HepG2 (cell line): ENCODE results near the gene SESN1. TPM values are rescaled to one million over a fixed set of nuclear protein-coding genes. Genes with fewer than 3 reads are reported as not detected.
A peak's percentile ranks its signal among the peaks of the same experiment; 100 is the strongest.

ENCODE experiments used
- ATAC-seq: fragments of 200-7000 bp; cut with Tn5 transposase; 3 replicates; pipeline ENCODE4 v1.9.1; 2020; ENCODE audit warnings: mild to moderate bottlenecking, moderate library complexity
- BruUV-seq: library from RNA; stranded (reverse); fragments of 400-500 nt; replicated peaks from 2 replicates; lab custom pipeline; 2021; lab: Mats Ljungman, UMichigan
- CTCF ChIA-PET: fragments of 300-600 bp; formaldehyde crosslinking; extraction: SDS; loops from one replicate; lab custom pipeline; 2021; ENCODE audit warnings: low total read pairs, inconsistent platforms, low intra/inter-chr PET ratio; lab: Yijun Ruan, JAX
- POLR2A ChIA-PET: fragments of 350-600 bp; sonication (Branson Sonifier 250); formaldehyde crosslinking; loops from one replicate; lab custom pipeline; 2020; ENCODE audit warnings: antibody characterized with exemption, inconsistent platforms; lab: Yijun Ruan, JAX
- DNase-seq: peaks from one replicate; pipeline ENCODE4 v3.0.0-alpha.2; 2015; ENCODE audit warnings: low spot score
- FAIRE-seq: peaks from 3 replicates; lab custom pipeline; 2011; peaks lifted over from hg19 to GRCh38; lab: Jason Lieb, UNC
- H2AFZ ChIP-seq: one replicate; pipeline ENCODE4 v1.6.1; 2011; ENCODE audit warnings: low read length, inconsistent platforms
- H3K27ac ChIP-seq: fragments of 300-600 bp; 3 replicates; pipeline ENCODE4 v1.8.0; 2011; ENCODE audit warnings: mixed run types, mild to moderate bottlenecking, mixed read lengths, low read length, inconsistent platforms; ENCODE audit not compliant: insufficient read depth; ENCODE audit errors: extremely low read length
- H3K27me3 ChIP-seq, 2 experiments: fragments of 200-600 bp in 1 of 2; 2 replicates in 1 of 2; 3 replicates in 1 of 2; pipeline versions ENCODE4 v1.6.0 to v1.8.0; 2011; ENCODE audit warnings: low read length in 2 of 2, mild to moderate bottlenecking in 2 of 2, moderate library complexity in 2 of 2, inconsistent platforms in 1 of 2; ENCODE audit not compliant: insufficient read depth in 2 of 2, control insufficient read depth in 1 of 2
- H3K36me3 ChIP-seq, 2 experiments: fragments of 200-600 bp in 1 of 2; replicated peaks in 1 of 2; 2 replicates in 1 of 2; 3 replicates in 1 of 2; pipeline versions ENCODE4 v1.5.1 to v1.8.0; 2011; ENCODE audit warnings: low read length in 2 of 2, inconsistent platforms in 1 of 2; ENCODE audit not compliant: insufficient read depth in 2 of 2, control insufficient read depth in 1 of 2
- H3K4me1 ChIP-seq: 2 replicates; pipeline ENCODE4 v1.5.1; 2012; ENCODE audit warnings: low read length, inconsistent platforms; ENCODE audit not compliant: insufficient read depth
- H3K4me2 ChIP-seq: 2 replicates; pipeline ENCODE4 v1.6.0; 2011; ENCODE audit warnings: low read depth, low read length, inconsistent platforms
- H3K4me3 ChIP-seq, 3 experiments: fragments of 200-600 bp in 1 of 3; sonication (generic), shearing (Covaris generic) in 1 of 3; replicated peaks in 1 of 3; 2 replicates each; pipeline ENCODE4 v1.5.1; 2011 to 2016; ENCODE audit warnings: low read length in 3 of 3, inconsistent platforms in 2 of 3, low read depth in 2 of 3, mild to moderate bottlenecking in 2 of 3, control low read depth in 1 of 3, mixed read lengths in 1 of 3; ENCODE audit not compliant: insufficient read depth in 1 of 3
- H3K79me2 ChIP-seq: one replicate; pipeline ENCODE4 v1.6.1; 2011; ENCODE audit warnings: low read length, inconsistent platforms; ENCODE audit not compliant: insufficient read depth
- H3K9ac ChIP-seq: 2 replicates; pipeline ENCODE4 v1.6.0; 2011; ENCODE audit warnings: mild to moderate bottlenecking, low read depth, low read length, inconsistent platforms; ENCODE audit not compliant: insufficient read depth
- H3K9me3 ChIP-seq: 2 replicates; pipeline ENCODE4 v1.5.1; 2012; ENCODE audit warnings: mild to moderate bottlenecking, low read length
- H4K20me1 ChIP-seq: 2 replicates; pipeline ENCODE4 v1.6.0; 2011; ENCODE audit warnings: inconsistent platforms, mild to moderate bottlenecking, low read length, moderate library complexity; ENCODE audit not compliant: insufficient read depth
- KDM1A ChIP-seq: IDR thresholded peaks from 2 replicates; pipeline ENCODE4 v1.6.1; 2016; ENCODE audit warnings: missing compliant biosample characterization
- MAFF ChIP-seq: IDR thresholded peaks from 2 replicates; pipeline ENCODE4 v1.6.1; 2011; ENCODE audit warnings: low read depth, low read length, improper control_type of control experiment
- MAFK ChIP-seq, 2 experiments: IDR thresholded peaks in 1 of 2; conservative IDR thresholded peaks in 1 of 2; 2 replicates each; pipeline ENCODE4 v1.6.1; 2011; ENCODE audit warnings: improper control_type of control experiment in 2 of 2, low read length in 2 of 2
- NCOA1 ChIP-seq: sonication (generic); formaldehyde crosslinking; IDR thresholded peaks from 2 replicates; pipeline ENCODE4 v1.9.0; 2021; ENCODE audit warnings: missing genetic modification reagents
- NCOA2 ChIP-seq: sonication (generic); formaldehyde crosslinking; IDR thresholded peaks from 2 replicates; pipeline ENCODE4 v1.8.0; 2022; ENCODE audit warnings: inconsistent platforms
- ZNF251 ChIP-seq: sonication (generic); formaldehyde crosslinking; IDR thresholded peaks from 2 replicates; pipeline ENCODE4 v1.9.0; 2021; ENCODE audit warnings: mild to moderate bottlenecking, missing genetic modification reagents
- ZNF570 ChIP-seq: sonication (generic); formaldehyde crosslinking; IDR thresholded peaks from 2 replicates; pipeline ENCODE4 v1.4.0; 2020; ENCODE audit warnings: mild to moderate bottlenecking, missing genetic modification reagents, borderline replicate concordance
- ZNF607 ChIP-seq: sonication (generic); formaldehyde crosslinking; IDR thresholded peaks from 2 replicates; pipeline ENCODE4 v1.5.1; 2020; ENCODE audit warnings: missing genetic modification reagents, mild to moderate bottlenecking, borderline replicate concordance
- WGBS: methylation state at CpG from one replicate; pipeline ENCODE4 v1.1.6; 2017; ENCODE audit warnings: low lambda C conversion rate; 5-methylcytosine and 5-hydroxymethylcytosine counted together
- in situ Hi-C: cut with HindIII; loops from 2 replicates; pipeline ENCODE4 v1.10.0; 2017; ENCODE audit warnings: low pct_unique_long_range_greater_than_20kb; ENCODE audit not compliant: extremely low pct_ligation_motif_present
- intact Hi-C: fragments of 100-400 bp; cut with micrococcal nuclease; formaldehyde crosslinking; loops from one replicate; pipeline ENCODE4 v1.10.0; 2022; ENCODE audit not compliant: unreplicated experiment
- polyA plus RNA-seq, 8 experiments: library from polyadenylated mRNA; depleted of rRNA in 3 of 8; stranded (reverse) in 7 of 8; unstranded in 1 of 8; fragments of >200 nt; fragmentation: Illumina TruSeq in 4 of 8; extraction: Trizol in 4 of 8; gene quantifications; 2 replicates each; pipeline versions ENCODE4 v1.2.1 to v1.2.3, GENCODE V29; 2011 to 2016; ENCODE audit warnings: low read depth in 4 of 8, missing spikeins in 1 of 8, mixed read lengths in 1 of 8; ENCODE audit not compliant: insufficient read depth in 1 of 8
- total RNA-seq, 5 experiments: library from RNA; depleted of rRNA; stranded (reverse); fragments of >200 nt; fragmentation: Illumina TruSeq; extraction: Trizol; gene quantifications; 2 replicates each; pipeline ENCODE4 v1.2.3, GENCODE V29; 2016; ENCODE audit warnings: low read depth in 1 of 5

Gene SESN1
- total and polyA plus RNA-seq, 2 of the 13 experiments (the other 11 are each of a cell fraction or from before 2014, with no cell fraction given): 24.9 to 44.7 TPM

DNA sequence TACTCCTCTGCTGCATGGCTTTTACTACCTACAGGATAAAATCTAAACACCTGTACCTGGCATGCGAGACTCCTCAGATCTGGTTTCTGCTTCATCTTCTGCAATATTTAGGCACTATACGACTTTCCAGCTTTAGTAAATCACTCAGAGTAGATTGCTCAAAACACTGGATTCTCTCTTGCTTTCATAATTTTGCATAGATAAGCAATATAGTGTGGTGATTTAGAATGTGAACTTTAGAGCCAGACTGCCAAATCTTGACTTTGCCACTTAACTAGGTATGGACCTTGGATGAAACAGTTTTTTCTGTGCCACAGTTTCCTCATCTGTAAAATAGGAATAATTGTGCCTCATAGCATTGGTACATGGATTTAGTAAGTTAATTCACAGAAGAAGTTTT is 29.6 kb upstream of the SESN1 start:
- no peak for ATAC-seq
- POLR2A ChIA-PET: no interaction called here
- Histone ChIP-seq H3K4me3 (no peak overlapping the region), H3K36me3 (no peaks in the 10 kb centered on the region), H3K27me3 (no peaks in the 10 kb centered on the region), H3K4me2 (no peak overlapping the region), H2AFZ (no peak overlapping the region), H4K20me1 (no peaks in the 10 kb centered on the region), H3K9me3 (no peaks in the 10 kb centered on the region), H3K9ac (no peak overlapping the region), H3K79me2 (no peaks in the 10 kb centered on the region), H3K27ac (no peak overlapping the region), H3K4me1 (peaks cover 23% of the 10 kb centered on the region)
- WGBS: 93% methylated on average over 2 of the region's 2 CpGs
- in situ Hi-C loops: no loop called here
- intact Hi-C loops: no loop called here
- FAIRE-seq: no peak
- no TSS peak for BruUV-seq
- TF ChIP-seq MAFK (conservative IDR thresholded peaks at IDR 0.05 in 1 of 2, IDR thresholded peaks at IDR 0.05 in 1 of 2; ENCODE audit: low read length in 2 of 2): peak; percentile 52 to 76
- TF ChIP-seq NCOA1 (CRISPR knock-in tag): no peak
- peak; percentile 54 for TF ChIP-seq MAFF
- no peak for TF ChIP-seq ZNF570 (CRISPR knock-in tag)
- TF ChIP-seq NCOA2: no peak
- no peak for TF ChIP-seq KDM1A (CRISPR knock-in tag)
- no peak for TF ChIP-seq ZNF251 (CRISPR knock-in tag)
- DNase-seq: no peak
- CTCF ChIA-PET: no interaction called here

DNA sequence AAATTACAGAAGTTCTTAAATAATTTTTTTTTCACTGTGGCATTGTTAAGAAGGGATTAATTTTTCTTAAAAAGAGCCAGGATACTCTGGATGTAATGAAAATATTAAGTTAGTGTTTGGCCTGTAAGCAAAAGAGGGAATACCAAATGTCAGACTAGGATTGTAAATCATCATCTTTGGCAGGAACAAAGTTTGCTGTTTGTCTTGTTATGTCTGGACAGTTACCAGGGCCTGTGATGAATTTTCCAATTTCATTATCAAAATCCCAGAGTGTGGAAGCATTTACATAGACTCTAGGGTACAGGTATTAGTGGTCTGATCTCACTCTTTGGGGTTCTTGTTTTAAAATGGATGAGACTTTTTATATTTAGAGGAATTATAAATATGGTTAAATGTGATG is 26.8 kb upstream of the SESN1 start:
- CTCF ChIA-PET: no interaction called here
- no peak for DNase-seq
- no TSS peak for BruUV-seq
- Histone ChIP-seq H3K4me1 (peaks cover 46% of the 10 kb centered on the region), H3K9ac (no peak overlapping the region), H4K20me1 (no peaks in the 10 kb centered on the region), H3K27ac (no peak overlapping the region), H3K4me3 (no peak overlapping the region), H3K27me3 (no peaks in the 10 kb centered on the region), H3K9me3 (no peaks in the 10 kb centered on the region), H2AFZ (no peak overlapping the region), H3K4me2 (no peak overlapping the region), H3K79me2 (no peaks in the 10 kb centered on the region), H3K36me3 (no peaks in the 10 kb centered on the region)
- POLR2A ChIA-PET: no interaction called here
- no peak for TF ChIP-seq ZNF607 (CRISPR knock-in tag)
- no peak for FAIRE-seq
- ATAC-seq: no peak
- in situ Hi-C loops (no loop called here), intact Hi-C loops (no loop called here)
